Measurements from ENCODE around the gene SPRN. TPM values are rescaled to one million over a fixed set of nuclear protein-coding genes. Genes with fewer than 3 reads are reported as not detected.

Gene SPRN
- total and polyA plus RNA-seq, 2 donors (not counting 1 experiment from before 2014, with no cell fraction given) = not detected

DNA sequence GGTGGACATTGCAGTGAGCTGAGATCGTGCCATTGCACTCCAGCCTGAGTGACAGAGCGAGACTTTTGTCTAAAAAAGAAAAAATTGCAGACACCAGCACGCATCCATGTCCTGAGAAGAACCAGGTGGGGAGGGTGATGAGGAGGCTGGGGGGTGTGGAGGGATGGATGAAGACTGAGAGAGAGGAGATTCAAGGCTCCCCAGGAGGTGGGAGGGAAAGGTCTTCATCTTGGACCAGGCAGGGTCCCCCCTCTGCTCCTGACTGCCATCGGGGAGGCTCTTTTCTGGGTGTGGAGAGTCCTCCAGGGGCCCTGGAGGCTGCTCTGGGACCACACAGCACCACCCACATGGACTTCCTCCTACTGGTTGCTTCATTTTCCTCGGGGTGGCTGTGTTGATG lies 30.8 kb upstream of the SPRN start:
- CTCF ChIA-PET = interaction anchor here (2.5 kb wide), 1 partner anchor 126 kb away, joined by 9 read pairs; no protein-coding TSS in a partner anchor
- peaks cover 0 to 10% (median 2%) of the 10 kb centered on the region in 3 donors for H3K9me3 ChIP-seq (ENCODE audit: control extremely low read depth in 1 of 3, control insufficient read depth in 2 of 3, insufficient read depth in 1 of 3, low read length in 2 of 3)
- no peaks in the 10 kb centered on the region for H3K79me2 ChIP-seq (ENCODE audit: control insufficient read depth, insufficient read depth, low read length)
- no peaks in the 10 kb centered on the region for H3K27me3 ChIP-seq (replicated peaks in 1 of 4; ENCODE audit: control extremely low read depth in 1 of 4, control insufficient read depth in 3 of 4, insufficient read depth in 4 of 4, low read length in 3 of 4)
- Mint-ChIP-seq H3K4me3 (no peak overlapping the region), H3K27ac (no peak overlapping the region), H3K9me3 (ENCODE audit: insufficient read depth) (no peaks in the 10 kb centered on the region), H3K4me1 (no peaks in the 10 kb centered on the region), H3K27me3 (no peaks in the 10 kb centered on the region)
- H4K20me1 ChIP-seq (ENCODE audit: control insufficient read depth, insufficient read depth, low read length, poor library complexity, severe bottlenecking) = no peaks in the 10 kb centered on the region
- 76% methylated on average over 3 of the region's 5 CpGs for WGBS (ENCODE audit: insufficient coverage)
- H3K36me3 ChIP-seq (replicated peaks in 1 of 2; ENCODE audit: control extremely low read depth in 1 of 2, control insufficient read depth in 1 of 2, extremely low read depth in 1 of 2, insufficient read depth in 2 of 2, low read length in 1 of 2) = no peaks in the 10 kb centered on the region
- H3K4me2 ChIP-seq (replicated peaks; ENCODE audit: low read depth, low read length, poor library complexity, severe bottlenecking) = no peak overlapping the region
- H3K27ac ChIP-seq (ENCODE audit: low read length in 2 of 2) = no peak overlapping the region
- intact Hi-C loops (cut with micrococcal nuclease) = no loop called here
- ATAC-seq (ENCODE audit: low read depth) = no peak
- no peak overlapping the region for H3K9ac ChIP-seq (ENCODE audit: low read length)
- DNase-seq = no peak
- TF ChIP-seq, protein P1, sequence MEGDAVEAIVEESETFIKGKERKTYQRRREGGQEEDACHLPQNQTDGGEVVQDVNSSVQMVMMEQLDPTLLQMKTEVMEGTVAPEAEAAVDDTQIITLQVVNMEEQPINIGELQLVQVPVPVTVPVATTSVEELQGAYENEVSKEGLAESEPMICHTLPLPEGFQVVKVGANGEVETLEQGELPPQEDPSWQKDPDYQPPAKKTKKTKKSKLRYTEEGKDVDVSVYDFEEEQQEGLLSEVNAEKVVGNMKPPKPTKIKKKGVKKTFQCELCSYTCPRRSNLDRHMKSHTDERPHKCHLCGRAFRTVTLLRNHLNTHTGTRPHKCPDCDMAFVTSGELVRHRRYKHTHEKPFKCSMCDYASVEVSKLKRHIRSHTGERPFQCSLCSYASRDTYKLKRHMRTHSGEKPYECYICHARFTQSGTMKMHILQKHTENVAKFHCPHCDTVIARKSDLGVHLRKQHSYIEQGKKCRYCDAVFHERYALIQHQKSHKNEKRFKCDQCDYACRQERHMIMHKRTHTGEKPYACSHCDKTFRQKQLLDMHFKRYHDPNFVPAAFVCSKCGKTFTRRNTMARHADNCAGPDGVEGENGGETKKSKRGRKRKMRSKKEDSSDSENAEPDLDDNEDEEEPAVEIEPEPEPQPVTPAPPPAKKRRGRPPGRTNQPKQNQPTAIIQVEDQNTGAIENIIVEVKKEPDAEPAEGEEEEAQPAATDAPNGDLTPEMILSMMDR (IDR thresholded peaks at IDR 0.05) = no peak
- no peak for TF ChIP-seq EZH2 (IDR thresholded peaks at IDR 0.05; ENCODE audit: borderline replicate concordance, insufficient read depth, low read depth, low read length, poor library complexity, severe bottlenecking)
- no peak overlapping the region for H2AFZ ChIP-seq (ENCODE audit: insufficient read depth, low read depth, low read length, poor library complexity, severe bottlenecking)
- no peak overlapping the region for H3K4me3 ChIP-seq (ENCODE audit: control extremely low read depth in 1 of 5, extremely low read depth in 1 of 5, insufficient read depth in 1 of 5, low read depth in 2 of 5, low read length in 4 of 5)
- POLR2A ChIA-PET = no interaction called here
- H3K4me1 ChIP-seq (ENCODE audit: control insufficient read depth in 2 of 2, insufficient read depth in 2 of 2, low read length in 2 of 2) = no peaks in the 10 kb centered on the region

DNA sequence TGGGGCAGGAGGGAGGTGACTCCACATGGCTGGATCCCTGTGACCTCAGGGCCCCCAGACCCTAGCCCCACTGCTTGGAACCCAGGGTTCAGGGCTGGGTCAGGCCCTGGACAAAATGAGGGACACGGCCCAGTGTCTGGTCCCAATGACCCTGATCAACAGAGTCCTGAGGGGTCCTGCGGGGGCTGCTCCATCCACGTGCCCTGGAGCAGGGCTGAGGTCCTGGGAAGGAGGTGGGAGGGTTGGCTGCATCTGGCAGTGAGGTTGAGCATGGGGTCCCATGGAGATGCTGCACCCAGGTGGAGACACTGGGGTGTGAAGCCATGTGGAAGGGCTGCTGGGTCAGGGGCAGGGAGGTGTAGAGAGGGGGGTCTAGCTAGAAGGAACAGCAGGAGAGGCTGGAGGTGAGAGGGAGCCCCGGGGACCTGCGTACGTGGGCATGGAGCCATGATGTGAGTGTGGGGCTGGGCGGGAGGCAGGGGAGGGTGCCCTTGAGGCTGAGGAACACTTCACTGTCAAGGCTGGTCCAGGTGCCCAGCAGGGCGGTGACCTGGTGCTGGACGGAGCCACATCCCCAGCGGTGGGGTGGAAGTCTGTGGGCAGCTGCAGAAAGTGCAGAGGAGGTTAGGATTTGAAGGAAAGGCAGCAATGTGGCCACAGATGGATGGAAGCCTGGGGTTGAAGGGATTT lies 29.9 kb upstream of the SPRN start:
- H3K79me2 ChIP-seq (ENCODE audit: control insufficient read depth, insufficient read depth, low read length) = no peaks in the 10 kb centered on the region
- H3K4me3 ChIP-seq (ENCODE audit: control extremely low read depth in 1 of 5, extremely low read depth in 1 of 5, insufficient read depth in 1 of 5, low read depth in 2 of 5, low read length in 4 of 5) = no peak overlapping the region
- no peaks in the 10 kb centered on the region for H3K27me3 ChIP-seq (replicated peaks in 1 of 4; ENCODE audit: control extremely low read depth in 1 of 4, control insufficient read depth in 3 of 4, insufficient read depth in 4 of 4, low read length in 3 of 4)
- H3K4me1 ChIP-seq (ENCODE audit: control insufficient read depth in 2 of 2, insufficient read depth in 2 of 2, low read length in 2 of 2) = no peaks in the 10 kb centered on the region
- WGBS (ENCODE audit: insufficient coverage) = 92% methylated on average over 7 of the region's 10 CpGs
- no peaks in the 10 kb centered on the region for H3K36me3 ChIP-seq (replicated peaks in 1 of 2; ENCODE audit: control extremely low read depth in 1 of 2, control insufficient read depth in 1 of 2, extremely low read depth in 1 of 2, insufficient read depth in 2 of 2, low read length in 1 of 2)
- H3K27me3 Mint-ChIP-seq = no peaks in the 10 kb centered on the region
- H3K9me3 ChIP-seq (ENCODE audit: control extremely low read depth in 1 of 3, control insufficient read depth in 2 of 3, insufficient read depth in 1 of 3, low read length in 2 of 3) = peaks cover 0 to 7% (median 3%) of the 10 kb centered on the region in 3 donors
- no peak overlapping the region for H3K27ac Mint-ChIP-seq
- intact Hi-C loops (cut with micrococcal nuclease) = no loop called here
- POLR2A ChIA-PET = no interaction called here
- no peak overlapping the region for H3K27ac ChIP-seq (ENCODE audit: low read length in 2 of 2)
- DNase-seq (no peak), ATAC-seq (ENCODE audit: low read depth) (no peak)
- CTCF ChIA-PET = interaction anchor here (2.5 kb wide), 1 partner anchor 125 kb away, joined by 9 read pairs; no protein-coding TSS in a partner anchor
- H3K9ac ChIP-seq (ENCODE audit: low read length) = no peak overlapping the region
- peaks cover 2% of the 10 kb centered on the region for H3K9me3 Mint-ChIP-seq (ENCODE audit: insufficient read depth)
- H3K4me2 ChIP-seq (replicated peaks; ENCODE audit: low read depth, low read length, poor library complexity, severe bottlenecking) = no peak overlapping the region
- no peaks in the 10 kb centered on the region for H3K4me1 Mint-ChIP-seq
- H4K20me1 ChIP-seq (ENCODE audit: control insufficient read depth, insufficient read depth, low read length, poor library complexity, severe bottlenecking) = no peaks in the 10 kb centered on the region
- no peak overlapping the region for H2AFZ ChIP-seq (ENCODE audit: insufficient read depth, low read depth, low read length, poor library complexity, severe bottlenecking)
- TF ChIP-seq EZH2 (IDR thresholded peaks at IDR 0.05; ENCODE audit: borderline replicate concordance, insufficient read depth, low read depth, low read length, poor library complexity, severe bottlenecking) = no peak
- TF ChIP-seq, protein P1 (IDR thresholded peaks at IDR 0.05) = no peak
- no peak overlapping the region for H3K4me3 Mint-ChIP-seq
